Right lobe of liver (tissue), 4 donors: ENCODE measurements around the gene ARSB.

ENCODE experiments used
- POLR2A ChIP-seq: fragments of 450-650 bp; IDR thresholded peaks from one replicate; pipeline ENCODE4 v1.6.1; 2017; ENCODE audit warnings: antibody characterized with exemption, mild to moderate bottlenecking
- TF ChIP-seq, protein P1 (sequence below), 4 donors: fragments of 200-600 bp in 3 of 4; fragments of 450-650 bp in 1 of 4; IDR thresholded peaks; one replicate each; pipeline versions ENCODE4 v1.5.1 to v1.8.0; 2016 to 2022; ENCODE audit warnings: antibody characterized with exemption in 4 of 4, mild to moderate bottlenecking in 2 of 4
- donor health status: DM: no; HTN: no; CAD: no.
- donor health status: DM: no; HTN: no; CAD: no.
- donor health status: DM: no; HTN: yes; CAD: no.

DNA sequence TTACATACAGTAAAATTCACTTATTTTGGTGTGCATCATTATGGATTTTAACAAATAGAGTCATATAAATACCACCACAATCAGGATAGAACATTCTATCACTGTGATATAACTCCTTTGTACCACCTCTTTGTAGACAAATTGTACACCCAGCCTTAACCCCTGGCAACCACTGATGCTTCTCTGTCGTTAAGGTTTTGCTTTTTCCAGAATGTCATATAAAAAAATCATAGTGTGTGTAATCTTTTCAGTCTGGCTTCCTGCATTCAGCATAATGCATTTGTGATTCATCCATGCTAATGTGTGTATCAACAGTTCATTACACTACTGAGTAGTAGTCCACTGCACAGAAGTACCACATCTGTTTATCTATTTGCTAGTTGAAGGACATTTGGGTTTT is 81.2 kb downstream of the ARSB start:
- TF ChIP-seq, protein P1, sequence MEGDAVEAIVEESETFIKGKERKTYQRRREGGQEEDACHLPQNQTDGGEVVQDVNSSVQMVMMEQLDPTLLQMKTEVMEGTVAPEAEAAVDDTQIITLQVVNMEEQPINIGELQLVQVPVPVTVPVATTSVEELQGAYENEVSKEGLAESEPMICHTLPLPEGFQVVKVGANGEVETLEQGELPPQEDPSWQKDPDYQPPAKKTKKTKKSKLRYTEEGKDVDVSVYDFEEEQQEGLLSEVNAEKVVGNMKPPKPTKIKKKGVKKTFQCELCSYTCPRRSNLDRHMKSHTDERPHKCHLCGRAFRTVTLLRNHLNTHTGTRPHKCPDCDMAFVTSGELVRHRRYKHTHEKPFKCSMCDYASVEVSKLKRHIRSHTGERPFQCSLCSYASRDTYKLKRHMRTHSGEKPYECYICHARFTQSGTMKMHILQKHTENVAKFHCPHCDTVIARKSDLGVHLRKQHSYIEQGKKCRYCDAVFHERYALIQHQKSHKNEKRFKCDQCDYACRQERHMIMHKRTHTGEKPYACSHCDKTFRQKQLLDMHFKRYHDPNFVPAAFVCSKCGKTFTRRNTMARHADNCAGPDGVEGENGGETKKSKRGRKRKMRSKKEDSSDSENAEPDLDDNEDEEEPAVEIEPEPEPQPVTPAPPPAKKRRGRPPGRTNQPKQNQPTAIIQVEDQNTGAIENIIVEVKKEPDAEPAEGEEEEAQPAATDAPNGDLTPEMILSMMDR (IDR thresholded peaks at IDR 0.05): no peak
- TF ChIP-seq POLR2A: no peak
